Omental fat pad (tissue), 4 donors: ENCODE measurements around the gene TMEM94. TPM values are rescaled to one million over a fixed set of nuclear protein-coding genes. Genes with fewer than 3 reads are reported as not detected.

Experiments
- ATAC-seq: fragments of 150-250 bp; one replicate; pipeline ENCODE4 v1.9.1; 2016; ENCODE audit warnings: mild to moderate bottlenecking, moderate library complexity; ENCODE audit not compliant: low FRiP score
- DNase-seq: peaks from one replicate; pipeline ENCODE4 v3.0.0-alpha.2; 2019; ENCODE audit warnings: low spot score
- total RNA-seq, 4 donors: library from RNA; depleted of rRNA; stranded (reverse); fragments of >200 nt; gene quantifications; one replicate each; pipeline ENCODE4 v1.1.0, GENCODE V29; 2016
- TF ChIP-seq, protein P1 (sequence below), 3 donors: fragments of 450-650 bp; IDR thresholded peaks; one replicate each; pipeline ENCODE4 v1.5.1; 2016 to 2017; ENCODE audit warnings: antibody characterized with exemption in 3 of 3, mild to moderate bottlenecking in 3 of 3, moderate library complexity in 2 of 3

TMEM94 gene
- total RNA-seq, 4 donors from 2014 or later = 27.9 to 66.0 (median 46.1) TPM

DNA sequence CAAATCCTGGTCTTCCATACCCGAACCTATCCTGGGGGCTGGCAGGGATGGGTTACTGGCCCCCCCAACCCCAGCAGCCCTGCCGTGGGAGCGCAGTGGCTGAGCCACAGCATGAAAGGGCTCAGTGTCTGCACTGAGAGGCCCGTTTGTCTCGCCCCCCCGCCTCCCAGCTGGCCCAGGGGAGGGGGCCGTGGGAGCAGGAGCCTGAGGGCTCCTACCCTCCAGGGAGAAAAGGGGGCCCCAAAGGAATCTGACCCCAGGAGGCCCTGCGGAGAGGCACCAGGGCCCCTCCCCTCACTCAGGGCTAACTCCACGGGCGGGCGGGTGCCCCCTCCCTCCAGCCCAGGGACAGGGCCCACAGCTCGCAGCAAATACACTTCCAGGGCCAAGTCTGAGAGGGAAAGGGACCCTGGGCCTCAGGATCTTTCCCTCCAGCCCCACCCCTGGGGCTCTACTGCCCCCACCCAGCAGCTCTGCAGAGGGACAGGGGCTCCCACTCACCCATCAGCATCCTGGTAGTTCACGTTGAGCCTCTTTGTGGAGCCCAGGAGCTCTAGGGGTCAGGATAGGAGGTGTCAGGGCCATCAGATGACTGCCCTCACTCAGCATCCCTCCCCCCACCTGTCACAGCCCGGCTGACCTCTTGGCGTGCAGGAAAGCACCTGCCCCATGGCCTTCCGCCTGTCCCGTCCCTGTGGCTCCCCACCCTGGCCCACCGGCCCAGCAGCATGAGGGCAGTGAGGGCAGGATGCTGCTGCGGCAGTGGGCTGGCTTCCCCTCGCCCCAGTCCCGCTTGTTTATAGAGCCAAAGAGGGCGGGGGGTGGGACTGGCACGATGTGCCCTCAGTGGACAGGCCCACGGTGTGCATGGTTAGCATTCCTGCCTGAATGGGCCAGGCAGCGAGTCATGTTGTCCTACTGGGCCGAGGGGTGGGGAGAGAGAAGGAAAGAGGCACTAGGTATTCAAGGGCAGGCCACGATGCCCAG lies 51.6 kb downstream of the TMEM94 start:
- DNase-seq = no peak
- ATAC-seq = no peak
- TF ChIP-seq, protein P1, sequence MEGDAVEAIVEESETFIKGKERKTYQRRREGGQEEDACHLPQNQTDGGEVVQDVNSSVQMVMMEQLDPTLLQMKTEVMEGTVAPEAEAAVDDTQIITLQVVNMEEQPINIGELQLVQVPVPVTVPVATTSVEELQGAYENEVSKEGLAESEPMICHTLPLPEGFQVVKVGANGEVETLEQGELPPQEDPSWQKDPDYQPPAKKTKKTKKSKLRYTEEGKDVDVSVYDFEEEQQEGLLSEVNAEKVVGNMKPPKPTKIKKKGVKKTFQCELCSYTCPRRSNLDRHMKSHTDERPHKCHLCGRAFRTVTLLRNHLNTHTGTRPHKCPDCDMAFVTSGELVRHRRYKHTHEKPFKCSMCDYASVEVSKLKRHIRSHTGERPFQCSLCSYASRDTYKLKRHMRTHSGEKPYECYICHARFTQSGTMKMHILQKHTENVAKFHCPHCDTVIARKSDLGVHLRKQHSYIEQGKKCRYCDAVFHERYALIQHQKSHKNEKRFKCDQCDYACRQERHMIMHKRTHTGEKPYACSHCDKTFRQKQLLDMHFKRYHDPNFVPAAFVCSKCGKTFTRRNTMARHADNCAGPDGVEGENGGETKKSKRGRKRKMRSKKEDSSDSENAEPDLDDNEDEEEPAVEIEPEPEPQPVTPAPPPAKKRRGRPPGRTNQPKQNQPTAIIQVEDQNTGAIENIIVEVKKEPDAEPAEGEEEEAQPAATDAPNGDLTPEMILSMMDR (IDR thresholded peaks at IDR 0.05) = no peak

DNA sequence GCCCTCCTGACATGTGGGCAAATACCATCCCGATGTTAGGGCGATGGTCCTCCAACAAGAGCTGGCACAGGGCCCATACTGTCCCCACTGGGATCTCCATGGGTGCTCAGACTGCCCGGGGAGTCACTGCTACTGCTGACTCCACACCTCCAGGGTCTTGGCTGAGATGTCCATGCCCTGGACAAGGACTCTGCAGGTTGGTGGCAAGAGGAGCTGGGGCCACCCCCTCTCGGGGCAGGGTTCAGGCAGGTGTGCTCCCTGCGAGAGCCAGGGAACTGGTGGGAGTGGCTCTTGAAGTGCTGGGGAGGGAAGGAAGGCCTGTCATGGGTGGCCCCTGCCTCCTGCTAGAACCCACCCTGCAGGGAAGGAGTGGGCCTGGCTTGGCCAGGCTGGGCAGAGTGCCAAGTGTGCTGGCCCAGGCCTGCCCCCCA lies 52.5 kb downstream of the TMEM94 start:
- TF ChIP-seq, protein P1 (IDR thresholded peaks at IDR 0.05) = no peak
- DNase-seq = no peak
- ATAC-seq = no peak

DNA sequence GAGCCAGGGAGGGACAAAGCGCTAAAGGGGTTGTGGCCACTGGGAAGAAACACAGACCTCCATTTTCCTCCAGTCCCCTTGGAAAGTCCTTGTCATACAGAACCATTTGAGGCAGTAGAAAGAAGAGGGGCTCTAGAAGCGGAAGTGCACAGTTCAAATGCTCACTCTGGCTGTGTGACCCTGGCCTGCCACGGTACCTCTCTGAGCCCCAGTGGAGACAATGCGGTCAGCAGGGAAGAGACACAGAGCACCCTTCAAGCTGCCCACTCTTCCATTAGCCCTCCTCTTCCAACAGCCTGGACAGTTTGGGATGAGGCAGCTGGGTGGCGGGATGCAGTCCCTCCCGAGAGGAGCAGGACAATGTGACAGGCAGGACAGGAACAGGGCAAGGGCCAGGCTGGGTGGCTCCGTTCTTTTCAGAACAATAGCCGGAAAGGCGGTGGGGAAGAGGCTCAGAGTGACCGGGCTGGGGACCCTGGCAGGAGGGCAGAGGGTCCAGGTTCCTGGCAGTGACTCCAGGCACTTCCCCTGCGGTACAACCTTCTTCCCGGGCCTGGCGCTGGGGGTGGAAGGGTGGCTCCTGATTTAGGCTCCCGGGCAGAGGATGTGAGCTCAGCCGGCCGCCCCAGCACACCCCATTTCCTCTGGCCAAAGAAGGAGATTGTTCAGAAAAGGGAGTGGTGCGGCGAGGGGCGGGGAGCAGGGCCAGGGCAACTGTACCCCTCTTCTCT lies 53.3 kb downstream of the TMEM94 start:
- TF ChIP-seq, protein P1 (IDR thresholded peaks at IDR 0.05) = no peak
- DNase-seq (no peak), ATAC-seq (no peak)

GRCh38 chr17:75511270-75511609 lies 54.8 kb downstream of the TMEM94 start:
- TF ChIP-seq, protein P1 (IDR thresholded peaks at IDR 0.05) = no peak
- DNase-seq (no peak), ATAC-seq (no peak)

GRCh38 chr17:75511610-75512575 lies 55.5 kb downstream of the TMEM94 start:
- TF ChIP-seq, protein P1 (IDR thresholded peaks at IDR 0.05) = no peak
- DNase-seq (no peak), ATAC-seq (no peak)

DNA sequence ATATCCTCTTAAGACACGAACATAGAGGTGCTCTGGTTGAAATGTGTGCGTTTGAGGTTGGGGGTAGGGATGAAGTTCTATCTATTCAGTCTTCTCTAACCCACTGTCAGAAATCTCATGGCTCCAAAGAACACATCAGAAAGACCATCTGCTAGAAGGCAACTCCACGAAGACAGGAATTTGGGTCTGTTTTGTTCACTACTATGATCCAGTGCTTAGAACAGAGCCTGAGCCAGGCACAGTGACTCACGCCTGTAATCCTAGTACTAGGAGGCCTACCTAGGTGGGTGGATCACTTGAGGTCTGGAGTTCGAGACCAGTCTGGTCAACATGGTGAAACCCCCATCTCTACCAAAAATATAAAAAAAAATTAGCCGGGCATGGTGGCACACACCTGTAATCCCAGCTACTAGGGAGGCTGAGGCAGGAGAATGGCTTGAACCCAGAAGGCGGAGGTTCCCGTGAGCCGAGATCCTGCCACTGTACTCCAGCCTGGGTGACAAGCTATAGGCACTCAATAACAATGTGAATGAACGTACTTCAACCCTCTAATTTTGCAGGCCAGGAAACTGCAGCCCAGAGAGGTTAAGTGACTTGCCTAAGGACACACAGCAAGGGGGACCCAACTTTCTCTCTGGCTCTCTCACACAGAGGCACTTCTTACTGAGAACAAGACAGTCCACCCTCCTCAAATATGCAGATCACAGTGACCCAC lies 56.6 kb downstream of the TMEM94 start:
- ATAC-seq = no peak
- TF ChIP-seq, protein P1 (IDR thresholded peaks at IDR 0.05) = no peak

More for the DNA sequence above, 56.6 kb downstream of the TMEM94 start:
- DNase-seq = no peak
